PFSK-1 (cell line): ENCODE results near the gene PXDN.

Experiments used
- FOXP2 ChIP-seq: optimal IDR thresholded peaks from 2 replicates; pipeline ENCODE3; 2011; ENCODE audit warnings: borderline replicate concordance, control low read depth, inconsistent platforms; ENCODE audit not compliant: insufficient read depth; ENCODE audit errors: extremely low read length, extremely low read depth
- POLR2AphosphoS5 ChIP-seq: IDR thresholded peaks from 2 replicates; pipeline ENCODE4 v1.6.1; 2012; ENCODE audit warnings: low read depth, mild to moderate bottlenecking, control low read depth, low read length, moderate library complexity
- SIN3A ChIP-seq: IDR thresholded peaks from 2 replicates; pipeline ENCODE4 v1.6.1; 2012; ENCODE audit warnings: mild to moderate bottlenecking, low read length, moderate library complexity, borderline replicate concordance; ENCODE audit not compliant: insufficient read depth
- TAF1 ChIP-seq: IDR thresholded peaks from 2 replicates; pipeline ENCODE4 v1.6.1; 2012; ENCODE audit warnings: low read length, control low read depth, borderline replicate concordance; ENCODE audit not compliant: insufficient read depth

- no peak for TF ChIP-seq SIN3A
- TF ChIP-seq TAF1 = no peak
- no peak; the same call in 1 of the 2 replicates for TF ChIP-seq POLR2AphosphoS5
- TF ChIP-seq FOXP2 = no peak
Measured at GRCh38 chr2:1642066-1642861, 102.1 kb downstream of the PXDN start.
